SH-SY5Y (cell line): ENCODE measurements around the gene SLC25A45.

Source experiments
- GATA2 ChIP-seq: IDR thresholded peaks from 2 replicates; pipeline ENCODE4 v1.6.1; 2011; ENCODE audit warnings: mild to moderate bottlenecking, low read depth, low read length
- GATA3 ChIP-seq: IDR thresholded peaks from 2 replicates; pipeline ENCODE4 v1.6.1; 2011; ENCODE audit warnings: low read depth, mild to moderate bottlenecking, low read length, moderate library complexity

The SLC25A45 gene

DNA sequence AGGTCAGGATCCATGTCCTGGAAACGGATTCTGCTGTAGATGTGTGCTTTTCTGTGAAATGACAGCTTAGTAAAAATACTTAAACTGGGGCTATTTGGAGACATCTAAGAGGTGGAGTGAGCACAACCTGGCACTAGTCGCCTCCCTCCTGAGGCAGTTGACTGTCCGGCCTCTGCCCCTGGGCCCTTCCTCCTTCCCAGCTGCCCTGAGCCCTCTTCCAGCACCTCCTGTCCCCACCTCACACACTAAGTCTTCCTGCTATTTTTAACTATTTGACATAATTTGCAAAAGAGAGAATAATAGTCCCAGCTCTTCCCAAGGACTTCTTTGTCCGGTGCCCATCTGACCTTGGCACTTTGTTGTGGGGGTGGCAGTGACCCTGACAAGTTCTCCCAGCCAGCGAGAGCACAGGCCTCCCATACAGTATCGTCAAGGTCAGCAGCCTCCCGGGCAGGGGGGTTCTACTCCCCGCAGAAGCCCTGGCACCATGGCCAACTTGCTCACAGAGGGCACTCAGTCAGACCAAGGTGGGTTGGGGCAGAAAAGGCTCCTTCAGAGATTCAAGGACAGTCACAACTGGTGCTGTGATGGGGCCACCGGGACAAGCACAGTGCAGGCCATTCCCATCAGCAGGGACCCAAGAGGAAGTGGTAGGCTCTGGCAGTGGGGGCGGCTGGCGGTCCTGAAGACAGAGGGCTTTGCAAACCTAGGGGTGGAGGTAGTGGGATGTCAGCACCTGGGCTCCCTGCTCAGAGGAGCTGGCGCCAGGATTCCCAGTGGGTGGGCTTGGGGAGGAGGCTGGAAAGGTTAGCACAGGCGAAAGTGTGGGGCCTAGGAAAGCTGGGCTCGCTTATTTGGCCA is 34.6 kb upstream of the SLC25A45 start:
- no peak for TF ChIP-seq GATA2
- no peak for TF ChIP-seq GATA3

DNA sequence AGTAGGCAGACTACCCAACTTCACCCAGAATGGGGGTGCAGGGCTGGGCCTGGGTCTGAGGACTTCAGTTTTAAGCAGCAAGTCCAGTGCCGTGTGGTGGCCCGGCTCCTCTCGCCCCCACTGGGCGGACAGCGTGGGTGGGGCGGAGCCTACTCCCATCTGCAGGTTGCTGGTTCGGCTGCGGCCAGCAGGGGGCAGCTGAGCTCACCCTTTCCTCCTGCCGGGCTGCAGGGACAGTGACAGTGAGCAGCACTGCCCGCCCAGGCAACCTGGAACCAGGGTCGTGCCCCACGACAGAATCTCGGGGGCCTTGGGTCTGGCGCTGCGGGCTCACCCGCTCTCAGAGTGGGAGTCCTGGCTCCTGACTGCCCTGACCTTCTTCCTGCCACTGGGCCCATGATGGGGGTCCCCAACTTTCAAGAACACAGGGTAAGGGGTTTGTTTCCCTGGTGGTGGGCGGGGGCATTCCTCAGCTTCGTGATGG is 33.9 kb upstream of the SLC25A45 start:
- TF ChIP-seq GATA2 (no peak), GATA3 (no peak)

DNA sequence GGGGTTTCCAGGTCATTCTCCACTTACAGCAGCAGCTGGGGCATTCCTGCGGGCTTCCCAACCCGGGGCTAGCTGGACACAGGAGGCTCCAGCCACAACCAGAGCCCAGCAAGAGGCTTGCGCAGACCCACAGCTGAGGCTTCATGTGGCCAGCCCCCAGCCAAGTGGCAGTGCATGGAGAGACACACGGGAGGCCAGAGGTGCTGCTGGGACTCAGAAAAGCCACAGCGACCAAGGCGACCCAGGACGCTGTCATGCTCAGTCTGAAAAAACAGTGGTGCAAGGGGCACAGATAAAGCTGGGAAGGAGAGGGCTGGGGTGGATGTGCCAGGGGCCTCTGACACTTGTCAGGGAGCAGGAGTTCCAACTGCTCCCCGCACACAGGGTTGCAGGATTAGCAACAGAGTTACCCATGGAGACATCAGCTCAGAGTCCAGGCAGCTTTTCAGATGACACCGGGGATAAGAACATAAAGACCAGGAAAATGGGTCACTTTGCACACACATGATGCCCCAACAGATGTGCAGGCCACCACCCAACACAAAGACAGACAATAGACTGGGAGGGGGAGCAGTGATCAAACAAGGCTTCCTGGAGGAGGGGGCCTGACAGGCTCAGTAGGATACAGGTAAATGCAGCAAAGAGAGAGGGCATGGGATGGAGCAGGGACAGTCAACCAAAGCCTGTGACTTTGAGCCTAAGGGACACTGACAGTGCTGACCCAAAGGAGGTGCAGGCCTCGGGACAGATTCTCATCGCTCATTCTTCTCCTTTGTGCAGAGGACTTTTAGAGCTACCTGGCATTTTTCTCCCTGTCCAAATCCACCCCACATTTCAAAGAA is 33.3 kb upstream of the SLC25A45 start:
- TF ChIP-seq GATA3, result no peak
- TF ChIP-seq GATA2, result no peak

DNA sequence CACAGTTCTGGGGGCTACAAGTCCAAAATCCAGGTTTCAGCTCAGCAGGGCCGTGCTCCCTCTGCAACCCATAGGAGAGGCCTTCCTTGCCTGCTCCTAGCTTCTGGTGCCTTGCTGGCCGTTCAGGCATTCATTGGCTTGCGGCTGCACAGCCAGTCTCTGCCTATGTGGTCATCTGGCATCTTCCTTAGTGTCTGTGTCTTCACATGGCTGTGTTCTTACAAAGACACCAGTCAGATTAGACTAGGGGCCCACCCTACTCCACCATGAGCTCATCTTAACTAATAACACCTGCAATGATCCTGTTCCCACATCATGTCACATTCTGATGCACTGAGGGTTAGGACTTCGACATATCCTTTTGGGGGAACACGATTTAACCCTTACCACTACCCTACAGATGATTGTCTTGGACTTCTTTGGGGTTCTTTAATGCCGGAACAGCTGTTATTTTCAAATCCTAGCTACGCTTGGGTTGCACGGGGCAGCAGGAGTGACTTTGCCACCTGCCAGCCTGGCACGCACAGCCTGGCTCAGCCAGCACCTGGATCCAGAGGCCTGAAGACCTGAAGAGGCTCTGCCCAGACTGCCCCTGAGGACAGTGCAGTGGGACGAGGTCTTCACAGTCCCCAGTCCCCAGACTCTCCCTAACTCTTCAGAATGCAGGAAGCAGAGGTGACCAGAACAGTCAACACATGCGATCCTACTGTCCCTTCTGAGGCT is 32.5 kb upstream of the SLC25A45 start:
- TF ChIP-seq GATA3 (no peak), GATA2 (no peak)

DNA sequence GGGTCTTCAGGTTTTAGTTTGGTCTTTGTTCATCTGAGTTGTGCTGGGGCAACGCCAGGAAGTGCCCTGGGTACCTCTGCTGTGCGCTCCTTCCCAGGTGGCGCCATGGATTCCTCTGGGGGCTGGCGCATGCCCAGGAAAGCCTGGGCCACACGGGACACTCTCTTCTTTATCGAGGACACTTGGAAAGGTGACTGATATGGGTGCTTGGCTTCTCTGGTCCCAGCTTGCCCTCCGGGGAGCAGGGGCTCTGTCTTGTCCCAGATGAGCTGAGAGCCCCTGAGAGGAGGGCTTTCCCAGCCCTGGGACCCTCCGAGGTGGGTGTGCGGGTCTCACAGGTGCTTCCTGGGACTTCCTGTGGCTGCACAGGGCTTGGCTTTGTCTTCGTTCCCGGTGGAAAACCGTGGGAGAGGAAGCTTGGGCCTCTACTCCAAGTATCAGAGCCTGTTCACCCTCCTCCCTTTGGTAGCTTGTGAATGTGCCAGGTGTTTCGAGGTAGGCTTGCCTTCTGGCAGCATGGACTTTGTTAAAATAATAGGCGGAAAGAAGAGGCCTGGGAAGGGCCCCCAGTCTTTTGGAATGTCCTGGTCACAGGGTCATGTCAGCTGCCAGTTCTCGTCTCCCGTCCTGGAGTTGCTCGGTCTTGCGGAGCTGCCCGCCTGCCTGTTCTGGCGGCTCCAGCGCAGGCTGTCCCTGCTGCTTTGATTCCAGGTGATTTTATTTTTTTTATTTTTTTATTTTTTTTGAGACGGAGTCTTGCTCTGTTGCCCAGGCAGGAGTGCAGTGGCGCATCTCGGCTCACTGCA is 30.0 kb upstream of the SLC25A45 start:
- no peak for TF ChIP-seq GATA3
- no peak for TF ChIP-seq GATA2

DNA sequence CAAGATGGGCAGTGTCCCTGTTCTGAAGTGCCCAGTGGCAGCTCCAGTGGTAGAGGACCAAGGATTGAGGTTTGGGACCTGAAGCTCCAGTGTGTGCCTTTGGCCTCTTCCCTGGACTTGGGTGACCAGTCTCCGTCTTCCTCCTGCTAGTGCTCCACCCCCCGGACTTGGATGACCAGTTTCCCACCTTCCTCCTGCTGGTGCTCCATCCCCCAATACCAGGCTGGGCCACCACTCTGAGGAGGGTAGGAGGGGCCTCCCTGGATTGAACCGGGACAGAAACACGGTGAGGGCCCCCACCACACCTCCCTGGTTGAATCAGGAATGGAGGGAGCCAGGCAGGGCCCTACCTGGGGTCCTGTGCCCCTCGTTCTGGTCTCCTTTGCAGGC is 29.2 kb upstream of the SLC25A45 start:
- TF ChIP-seq GATA2 (no peak), GATA3 (no peak)

DNA sequence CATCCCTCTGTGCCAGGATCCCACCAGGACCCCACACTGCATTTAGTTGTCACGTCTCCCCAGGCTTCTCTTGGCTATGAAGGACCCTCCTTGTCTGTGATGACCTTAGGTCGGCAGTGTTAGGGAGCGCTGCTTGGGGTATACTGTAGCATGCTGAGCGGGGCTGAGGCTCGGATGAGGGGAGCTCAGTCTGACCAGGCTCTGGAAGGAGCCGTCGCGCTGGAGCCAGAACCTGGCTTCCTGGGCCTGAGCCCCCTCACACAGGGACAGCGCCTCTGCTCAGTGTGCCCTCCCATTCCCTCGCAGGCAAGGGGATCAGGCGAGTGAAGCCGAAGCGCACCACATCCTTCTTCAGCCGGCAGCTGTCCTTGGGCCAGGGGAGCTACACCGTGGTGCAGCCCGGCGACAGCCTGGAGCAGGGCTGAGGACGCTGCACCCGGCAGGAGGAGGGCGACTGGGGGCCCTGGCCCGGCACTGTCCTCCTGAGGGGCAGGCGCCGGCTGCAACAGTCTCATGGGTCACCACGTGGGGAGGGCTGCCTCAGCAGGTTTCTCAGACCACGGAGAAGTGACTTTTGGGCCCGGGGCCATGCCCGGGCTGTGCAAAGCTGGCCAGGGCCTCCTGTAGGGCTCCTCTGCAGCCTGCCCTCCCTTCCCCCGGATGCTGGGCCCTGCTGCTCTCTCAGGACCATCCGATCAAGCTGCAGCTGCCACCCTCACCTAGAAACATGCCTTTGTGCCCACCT is 28.7 kb upstream of the SLC25A45 start:
- TF ChIP-seq GATA2 (no peak), GATA3 (no peak)

DNA sequence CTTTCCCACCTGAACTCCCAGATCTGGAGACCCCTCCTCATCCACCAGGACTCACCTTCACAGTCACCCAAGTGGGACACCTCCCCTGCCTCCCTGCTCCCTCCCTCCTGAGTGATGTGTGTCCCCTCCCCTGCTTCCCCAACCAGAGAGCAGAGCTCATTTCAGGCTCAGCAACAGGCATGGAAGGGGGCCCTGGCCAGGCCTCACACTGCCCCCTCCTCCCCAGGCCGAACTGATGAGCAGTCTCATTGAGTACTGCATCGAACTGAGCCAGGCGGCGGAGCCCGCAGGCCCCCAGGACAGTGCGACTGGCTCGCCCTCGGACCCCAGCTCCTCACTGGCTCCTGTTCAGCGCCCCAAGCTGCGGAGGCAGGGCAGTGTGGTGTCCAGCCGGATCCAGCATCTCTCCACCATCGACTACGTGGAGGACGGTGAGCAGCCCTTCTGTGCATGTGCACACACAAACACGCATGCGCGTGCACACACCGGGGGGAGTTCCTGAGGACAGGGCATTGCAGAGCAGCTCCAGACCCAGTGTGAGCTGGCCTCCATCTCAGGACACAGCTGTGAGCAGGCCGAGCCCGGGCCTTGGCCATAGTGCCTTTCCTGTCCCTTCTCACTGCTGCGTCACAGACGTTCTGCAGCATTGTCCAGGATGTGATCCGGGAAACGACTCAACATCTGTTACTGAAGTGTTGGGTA is 22.3 kb upstream of the SLC25A45 start:
- no peak for TF ChIP-seq GATA3
- no peak for TF ChIP-seq GATA2

DNA sequence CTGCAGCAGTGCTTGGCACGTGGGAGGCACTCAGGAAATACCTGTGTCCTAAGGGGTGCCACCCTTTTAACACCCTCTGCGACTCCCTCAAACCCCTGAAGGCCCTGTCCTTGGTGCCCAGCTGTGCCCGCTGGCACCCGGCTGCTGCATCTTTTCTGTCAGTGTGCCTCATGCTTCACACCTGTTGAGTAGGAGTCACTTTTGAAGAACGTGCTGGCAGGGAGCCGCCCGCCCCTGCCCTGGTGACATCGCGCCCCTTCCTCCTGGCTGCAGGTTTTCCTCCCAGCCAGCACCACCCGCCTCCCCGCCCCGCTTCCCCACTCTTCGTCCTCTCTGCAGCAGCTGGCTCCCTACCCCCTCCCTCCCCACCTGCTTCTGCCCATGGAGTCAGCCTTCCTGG is 21.8 kb upstream of the SLC25A45 start:
- no peak for TF ChIP-seq GATA3
- TF ChIP-seq GATA2, result no peak

DNA sequence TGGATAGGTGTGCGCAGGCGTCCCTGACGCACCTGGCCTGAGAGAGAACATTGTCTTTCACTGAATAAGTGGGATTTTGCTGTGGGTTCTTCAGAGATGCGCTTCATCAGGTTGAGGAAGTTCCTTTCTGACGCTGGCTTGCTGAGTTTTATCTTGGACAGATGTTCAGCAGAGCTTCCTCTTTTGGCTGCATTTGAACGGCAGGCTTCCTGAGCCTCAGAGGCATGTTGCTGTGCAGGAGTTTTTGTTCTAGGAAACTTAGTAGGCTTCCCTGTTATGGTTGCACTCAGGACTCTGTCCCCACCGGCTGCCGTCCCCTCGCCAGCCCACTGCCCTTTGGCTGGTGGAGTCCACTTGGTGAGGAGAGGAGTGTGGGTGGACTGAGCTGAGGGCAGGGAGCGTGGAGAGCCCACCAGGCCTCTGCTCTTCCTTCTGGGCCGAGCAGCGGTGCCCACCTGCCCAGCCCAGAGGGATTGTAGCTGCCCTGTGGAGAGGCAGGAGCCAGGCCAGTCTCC is 21.2 kb upstream of the SLC25A45 start:
- no peak for TF ChIP-seq GATA2
- no peak for TF ChIP-seq GATA3

DNA sequence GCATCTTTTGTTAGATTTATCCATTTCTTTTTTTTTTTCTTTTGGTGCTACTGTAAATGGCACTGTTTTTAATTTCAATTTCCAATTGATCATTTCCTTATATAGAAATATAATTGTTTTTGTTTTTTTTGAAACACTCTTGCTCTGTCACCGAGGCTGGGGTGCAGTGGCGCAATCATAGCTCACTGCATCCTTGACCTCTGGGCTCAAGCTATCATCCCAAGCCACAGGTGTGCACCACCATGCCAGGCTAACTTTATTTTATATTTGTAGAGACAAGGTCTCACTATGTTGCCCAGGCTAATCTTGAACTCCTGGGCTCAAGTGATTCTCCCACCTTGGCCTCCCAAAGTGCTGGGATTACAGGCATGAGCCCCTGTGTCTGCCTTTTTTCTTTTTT is 20.3 kb upstream of the SLC25A45 start:
- TF ChIP-seq GATA2, result no peak
- no peak for TF ChIP-seq GATA3

DNA sequence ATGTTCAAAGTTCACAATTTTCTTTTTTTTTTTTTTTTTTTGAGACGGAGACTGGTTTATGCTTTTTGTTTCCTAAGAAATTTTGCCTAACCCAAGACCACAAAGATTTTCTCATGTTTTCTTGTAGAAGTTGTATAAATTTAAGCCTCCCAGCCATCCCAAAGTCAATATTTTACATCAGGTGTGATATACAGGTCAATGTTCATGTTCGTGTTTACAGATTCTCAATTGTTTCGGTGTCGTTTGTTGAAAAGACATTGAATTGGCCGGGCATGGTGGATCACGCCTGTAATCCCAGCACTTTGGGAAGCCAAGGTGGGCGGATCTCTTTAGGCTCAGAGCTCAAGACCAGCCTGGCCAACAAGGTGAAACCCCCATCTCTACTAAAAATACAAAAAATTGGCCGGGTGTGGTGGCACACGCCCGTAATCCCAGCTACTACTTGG is 19.4 kb upstream of the SLC25A45 start:
- TF ChIP-seq GATA3 (no peak), GATA2 (no peak)
